Glomerular visceral epithelial cell (primary cell): ENCODE measurements around the gene MOGAT3.

ENCODE experiments used
- DNase-seq: peaks from one replicate; pipeline ENCODE4 v3.0.0-alpha.2; 2016; ENCODE audit errors: extremely low spot score

MOGAT3 gene

DNA sequence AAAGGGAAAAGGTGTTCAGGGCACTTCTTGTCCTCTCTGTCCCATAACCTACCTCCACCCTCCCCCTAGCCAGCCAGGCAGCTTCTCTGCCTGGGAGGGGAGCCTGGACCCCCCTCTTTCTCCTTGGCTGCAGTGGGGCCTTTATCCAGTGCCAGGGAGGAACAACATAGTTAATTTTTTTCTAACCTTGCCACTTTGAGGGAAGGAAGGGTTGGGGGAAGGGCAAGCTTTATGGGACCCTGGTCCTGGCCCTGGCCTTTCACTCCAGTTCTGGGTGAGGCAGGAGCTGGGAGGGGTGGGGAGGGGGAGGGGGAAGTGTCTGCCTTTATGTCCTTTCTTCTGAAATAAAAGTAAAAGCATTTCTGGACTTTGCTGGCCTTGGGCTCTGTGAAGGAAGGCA is 39.9 kb downstream of the MOGAT3 start:
- no peak for DNase-seq

DNA sequence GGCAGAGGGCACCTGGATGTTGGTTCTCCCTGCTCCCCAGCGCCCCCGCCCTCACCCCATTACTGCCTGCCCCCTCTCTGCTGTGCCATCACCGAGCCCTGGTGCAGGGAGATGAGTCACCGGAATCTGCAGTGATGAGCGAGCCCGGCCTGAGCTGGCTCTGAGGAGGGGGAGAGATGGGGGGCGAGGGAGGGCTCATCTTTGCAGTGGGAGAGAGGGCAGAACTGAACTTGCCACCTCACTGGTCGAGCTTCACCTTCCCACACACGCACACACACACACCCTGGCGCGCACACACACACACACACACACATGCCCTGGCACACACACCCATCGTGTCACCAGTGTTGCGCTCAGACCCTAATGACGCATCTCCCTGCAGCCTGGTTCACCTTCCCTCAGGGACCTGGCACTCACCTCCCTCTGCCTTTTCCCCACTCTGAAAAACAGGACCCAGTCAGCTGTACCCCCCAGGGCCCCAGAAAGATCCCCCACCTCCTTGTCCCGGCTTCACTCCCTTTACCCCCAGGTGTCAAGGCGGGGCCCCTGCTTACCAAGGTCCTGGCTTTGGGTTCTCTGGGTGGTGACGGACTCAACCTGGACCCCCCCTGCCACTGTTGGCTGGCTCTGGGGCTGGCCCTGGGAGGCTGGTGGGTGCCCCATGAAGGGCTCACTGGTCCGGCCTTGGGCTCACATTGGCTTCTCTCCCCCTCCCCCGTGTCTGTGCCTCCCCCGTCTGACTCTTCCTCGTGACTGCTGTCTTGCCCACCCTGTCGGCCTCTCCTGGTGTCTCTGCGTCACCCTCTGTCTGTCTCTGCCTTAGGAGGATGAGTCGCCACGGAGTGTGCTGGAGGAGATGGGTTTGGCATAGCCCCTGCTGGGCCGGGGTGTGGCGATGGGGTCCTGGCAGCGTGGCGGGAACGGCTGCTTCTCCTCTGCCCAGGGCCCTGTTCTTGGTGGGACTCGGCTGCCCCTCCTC is 40.9 kb downstream of the MOGAT3 start:
- DNase-seq = peak; percentile 64

DNA sequence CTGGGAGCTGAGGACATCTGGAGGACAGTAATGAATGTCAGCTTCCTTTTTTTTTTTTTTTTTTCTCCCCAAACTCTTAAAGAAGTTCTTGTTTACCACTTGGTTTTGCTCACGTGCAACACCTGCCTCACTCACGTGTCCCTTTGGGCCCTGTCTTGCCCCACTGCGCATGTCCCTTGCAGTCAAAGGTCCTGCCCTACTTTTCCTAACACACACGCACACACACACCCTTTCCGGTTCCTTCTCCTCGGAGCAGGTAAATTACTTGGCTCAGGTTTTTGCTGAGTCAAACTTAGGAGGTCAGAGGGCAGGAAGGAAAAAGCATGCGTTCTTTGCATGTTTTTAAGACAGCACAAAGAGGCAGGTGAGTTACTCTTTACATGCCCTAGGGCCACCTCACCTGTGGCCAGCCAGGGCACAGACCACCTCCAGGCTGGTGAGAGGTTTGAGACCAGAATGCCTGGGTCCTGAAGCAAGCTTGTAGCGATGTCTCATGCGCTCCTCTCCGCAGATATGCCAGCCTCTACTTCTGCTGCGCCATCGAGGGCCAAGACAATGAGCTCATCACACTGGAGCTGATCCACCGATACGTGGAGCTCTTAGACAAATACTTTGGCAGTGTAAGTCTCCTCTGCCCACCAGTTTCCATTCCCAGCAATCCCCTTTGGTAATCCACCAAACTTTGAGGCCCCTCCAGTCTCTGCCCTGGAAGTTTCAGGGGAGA is 43.8 kb downstream of the MOGAT3 start:
- DNase-seq = no peak

DNA sequence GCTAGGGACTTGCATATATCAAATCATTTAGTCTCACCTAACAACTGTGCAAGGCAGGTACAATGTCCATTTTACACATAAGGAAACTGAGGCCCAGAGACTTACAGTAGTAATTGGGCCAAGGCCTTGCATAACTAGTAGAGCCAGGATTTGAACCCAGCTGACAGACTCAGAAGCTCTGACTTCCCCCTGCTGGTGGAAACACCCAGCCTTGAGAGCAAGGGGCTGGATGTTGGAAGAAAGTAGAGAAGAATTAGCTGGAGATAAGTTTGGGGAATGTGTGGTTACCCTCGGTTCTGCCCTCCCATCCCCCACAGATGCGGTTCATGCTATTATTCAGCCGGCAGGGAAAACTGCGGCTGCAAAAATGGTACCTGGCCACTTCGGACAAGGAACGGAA is 44.6 kb downstream of the MOGAT3 start:
- no peak for DNase-seq

DNA sequence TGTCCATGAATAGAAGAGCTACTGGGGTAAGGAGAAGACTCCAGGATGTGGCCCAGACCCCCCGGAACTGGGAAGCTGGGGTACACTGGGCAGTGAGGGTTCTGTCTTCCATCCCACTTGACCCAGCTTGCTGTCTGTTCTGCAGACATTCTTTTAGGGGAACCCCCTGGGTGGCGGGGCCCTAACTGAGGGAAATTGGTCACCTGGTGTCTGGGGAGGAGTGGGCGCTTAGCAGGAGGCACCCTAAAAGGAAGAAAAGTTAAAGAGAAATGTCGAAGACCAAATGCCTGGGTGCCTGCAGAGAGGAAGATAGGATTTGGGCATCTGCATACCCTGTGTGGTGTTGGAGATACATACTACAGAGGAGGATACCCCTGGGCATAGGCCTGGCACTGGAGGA is 45.5 kb downstream of the MOGAT3 start:
- DNase-seq = no peak

DNA sequence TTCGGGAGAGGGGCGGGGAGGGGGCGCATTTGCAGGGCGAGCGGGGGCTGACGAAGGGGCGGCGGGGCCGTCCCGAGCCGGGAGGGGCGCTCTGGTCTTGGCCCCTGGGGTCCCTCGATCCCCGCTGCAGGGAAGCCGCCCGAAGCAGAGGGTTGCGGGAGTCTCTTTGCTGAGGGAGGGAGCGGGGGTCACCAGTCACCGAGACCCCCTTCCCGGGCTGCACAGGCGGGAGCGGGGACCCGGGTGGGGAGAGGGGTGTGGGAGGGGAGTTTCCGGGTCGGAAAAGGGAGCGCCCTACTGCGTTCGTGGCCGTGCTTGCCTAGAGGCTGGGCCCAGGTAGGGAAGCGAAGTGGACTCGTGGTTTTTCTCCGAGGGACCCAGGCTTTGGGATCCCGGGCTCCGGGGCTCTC is 46.1 kb downstream of the MOGAT3 start:
- no peak for DNase-seq

DNA sequence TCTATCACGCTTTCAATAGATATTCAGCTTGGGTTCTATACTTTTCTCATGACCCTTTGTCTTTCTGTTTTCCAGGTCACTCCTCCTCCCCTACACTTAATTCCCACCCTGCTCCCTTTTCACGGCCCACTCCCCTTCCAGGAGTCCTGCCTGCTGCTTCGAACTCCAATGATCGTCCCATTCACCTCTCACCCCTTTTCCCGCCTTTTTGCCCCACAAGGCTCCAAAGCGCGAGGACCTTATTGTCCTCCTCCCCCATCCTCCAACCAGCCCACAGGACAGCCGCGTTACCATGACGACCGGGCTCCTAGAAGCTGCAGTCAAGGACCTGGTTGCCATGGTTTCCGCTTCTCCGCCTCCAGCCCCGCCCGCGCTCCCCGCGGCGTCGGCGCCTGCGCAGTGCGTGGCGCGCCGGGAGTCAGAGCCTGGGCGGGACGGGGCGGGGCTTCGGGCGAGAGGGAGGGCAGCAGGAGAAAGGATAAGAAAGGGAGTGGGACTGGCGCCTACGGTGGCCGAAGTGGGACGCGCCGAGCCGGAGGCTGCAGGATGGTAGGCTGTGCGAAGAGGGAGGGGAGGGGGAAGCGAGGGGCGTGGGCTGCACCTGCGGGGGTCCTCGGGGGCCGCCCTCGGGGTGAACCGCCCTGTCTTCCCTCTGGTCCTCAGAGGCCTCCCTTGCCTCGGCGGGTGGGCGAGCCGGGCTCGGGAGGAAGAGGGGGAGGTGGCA is 46.7 kb downstream of the MOGAT3 start, which contains the start of gene AP1S1:
TSS of gene AP1S1 (plus strand) at position 508 of the 724 bp plus-strand sequence. CDS start at position 547, 39 bp downstream.
- peak; percentile 97 for DNase-seq

DNA sequence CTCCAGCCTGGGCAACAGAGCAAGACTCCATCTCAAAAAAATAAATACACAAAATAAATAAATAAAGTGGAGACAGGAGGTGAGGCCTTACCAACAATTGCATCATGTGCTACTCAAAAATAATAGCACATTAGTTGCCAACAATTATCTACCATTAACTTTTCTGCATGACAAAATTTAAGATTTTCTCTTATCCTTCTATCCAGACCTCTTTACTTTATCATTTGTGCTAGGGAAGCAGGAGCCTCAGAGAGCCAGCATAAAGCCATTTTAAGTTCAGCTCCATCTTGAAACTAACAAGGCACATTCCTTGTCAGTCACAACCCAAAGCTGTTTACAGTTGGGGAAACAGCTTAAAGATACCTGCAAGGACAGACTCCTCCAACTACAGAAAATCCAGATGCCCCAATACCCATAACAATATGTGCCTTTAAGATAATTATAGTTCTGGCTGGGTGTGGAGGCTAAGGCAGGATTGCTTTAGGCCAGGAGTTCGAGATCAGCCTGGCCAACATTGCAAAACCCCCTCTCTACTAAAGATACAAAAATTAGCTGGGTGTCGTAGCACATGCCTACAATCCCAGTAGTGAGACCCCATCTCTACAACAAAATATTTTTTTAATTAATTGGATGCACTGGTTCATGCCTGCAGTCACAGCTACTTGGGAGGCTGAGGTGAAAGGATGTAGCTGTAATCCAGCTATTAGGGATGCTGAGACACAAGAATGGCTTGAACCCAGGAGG is 48.8 kb downstream of the MOGAT3 start:
- DNase-seq = no peak
